Type B pancreatic cell (in vitro differentiated cells): ENCODE results near the gene MUC5B. TPM values are rescaled to one million over a fixed set of nuclear protein-coding genes. Genes with fewer than 3 reads are reported as not detected.

ENCODE experiments used
- DNase-seq: peaks from one replicate; pipeline ENCODE4 v3.0.0; 2021; ENCODE audit warnings: mixed read lengths; ENCODE audit not compliant: unreplicated experiment; ENCODE audit errors: extremely low spot score
- H3K27ac Mint-ChIP-seq: 2 replicates; pipeline ENCODE4 v1.8.0; 2021; ENCODE audit warnings: mild to moderate bottlenecking, mixed read lengths
- H3K27me3 Mint-ChIP-seq: 2 replicates; pipeline ENCODE4 v1.8.0; 2021; ENCODE audit warnings: mixed read lengths
- H3K36me3 Mint-ChIP-seq: 2 replicates; pipeline ENCODE4 v1.8.0; 2021; ENCODE audit warnings: mixed read lengths
- H3K4me1 Mint-ChIP-seq: one replicate; pipeline ENCODE4 v1.8.0; 2021; ENCODE audit warnings: mixed read lengths; ENCODE audit not compliant: unreplicated experiment
- H3K4me3 Mint-ChIP-seq: 2 replicates; pipeline ENCODE4 v1.8.0; 2021; ENCODE audit warnings: mild to moderate bottlenecking, mixed read lengths
- H3K9me3 Mint-ChIP-seq: 2 replicates; pipeline ENCODE4 v1.8.0; 2021; ENCODE audit warnings: mixed read lengths
- CTCF ChIP-seq: fragments of 200-600 bp; sonication (generic); conservative IDR thresholded peaks from 2 replicates; pipeline ENCODE4 v1.5.0; 2021; ENCODE audit warnings: antibody characterized with exemption, mild to moderate bottlenecking
- total RNA-seq: library from RNA; stranded (reverse); gene quantifications from 2 replicates; pipeline ENCODE4 v1.2.1, GENCODE V29; 2021; ENCODE audit warnings: low replicate concordance

MUC5B gene
- total RNA-seq, 1 donor from 2014 or later = 2.0 TPM

GRCh38 chr11:1292644-1293618 is 70.1 kb downstream of the MUC5B start:
- Mint-ChIP-seq H3K27ac (no peak overlapping the region), H3K4me1 (no peaks in the 10 kb centered on the region), H3K9me3 (no peaks in the 10 kb centered on the region), H3K36me3 (no peaks in the 10 kb centered on the region), H3K27me3 (no peaks in the 10 kb centered on the region), H3K4me3 (no peak overlapping the region)
- TF ChIP-seq CTCF = no peak
- no peak for DNase-seq

- DNase-seq = no peak
- Mint-ChIP-seq H3K4me3 (no peak overlapping the region), H3K9me3 (no peaks in the 10 kb centered on the region), H3K27me3 (no peaks in the 10 kb centered on the region), H3K36me3 (no peaks in the 10 kb centered on the region), H3K27ac (no peak overlapping the region), H3K4me1 (peaks cover 3% of the 10 kb centered on the region)
- TF ChIP-seq CTCF = peak; percentile 34
Observed at GRCh38 chr11:1293619-1294015, 70.8 kb downstream of the MUC5B start.

GRCh38 chr11:1295086-1295485 is 72.2 kb downstream of the MUC5B start:
- H3K36me3 Mint-ChIP-seq = no peaks in the 10 kb centered on the region
- TF ChIP-seq CTCF = no peak
- peaks cover 15% of the 10 kb centered on the region for H3K4me1 Mint-ChIP-seq
- no peaks in the 10 kb centered on the region for H3K27me3 Mint-ChIP-seq
- H3K4me3 Mint-ChIP-seq = no peak overlapping the region
- no peaks in the 10 kb centered on the region for H3K9me3 Mint-ChIP-seq
- H3K27ac Mint-ChIP-seq = no peak overlapping the region
- no peak for DNase-seq

GRCh38 chr11:1295591-1295990 is 72.7 kb downstream of the MUC5B start:
- no peaks in the 10 kb centered on the region for H3K9me3 Mint-ChIP-seq
- no peaks in the 10 kb centered on the region for H3K27me3 Mint-ChIP-seq
- no peak overlapping the region for H3K27ac Mint-ChIP-seq
- H3K4me3 Mint-ChIP-seq = no peak overlapping the region
- no peak for DNase-seq
- H3K4me1 Mint-ChIP-seq = peaks cover 20% of the 10 kb centered on the region
- TF ChIP-seq CTCF = no peak
- H3K36me3 Mint-ChIP-seq = no peaks in the 10 kb centered on the region

GRCh38 chr11:1296287-1296686 is 73.4 kb downstream of the MUC5B start:
- DNase-seq = no peak
- no peak overlapping the region for H3K4me3 Mint-ChIP-seq
- no peak overlapping the region for H3K27ac Mint-ChIP-seq
- peaks cover 22% of the 10 kb centered on the region for H3K4me1 Mint-ChIP-seq
- no peaks in the 10 kb centered on the region for H3K36me3 Mint-ChIP-seq
- no peaks in the 10 kb centered on the region for H3K9me3 Mint-ChIP-seq
- TF ChIP-seq CTCF = no peak
- no peaks in the 10 kb centered on the region for H3K27me3 Mint-ChIP-seq
